Stimulated activated effector memory CD8-positive, alpha-beta T cell treated with anti-CD3 and anti-CD28 coated beads, Interleukin-12 subunit alpha, Interleukin-12 subunit beta, amount 100 ng/mL, for 72 hours (primary cell): ENCODE data around the gene SUGCT.

Experiments used
- ATAC-seq: fragments of 150-1000 bp; cut with Tn5 transposase; 2 replicates; pipeline ENCODE4 v1.10.0; 2021
- DNase-seq, 2 donors: peaks; one replicate each; pipeline ENCODE4 v3.0.0; 2021 to 2022; ENCODE audit warnings: low spot score in 2 of 2
- H3K27ac Mint-ChIP-seq: one replicate; pipeline ENCODE4 v1.8.0; 2022; ENCODE audit warnings: mild to moderate bottlenecking, mixed read lengths
- H3K36me3 Mint-ChIP-seq: one replicate; pipeline ENCODE4 v1.8.0; 2022; ENCODE audit warnings: mild to moderate bottlenecking, mixed read lengths
- H3K4me1 Mint-ChIP-seq: one replicate; pipeline ENCODE4 v1.8.0; 2022; ENCODE audit warnings: mixed read lengths
- H3K4me3 Mint-ChIP-seq: one replicate; pipeline ENCODE4 v1.8.0; 2022; ENCODE audit warnings: mild to moderate bottlenecking, mixed read lengths
- H3K9me3 Mint-ChIP-seq: one replicate; pipeline ENCODE4 v1.8.0; 2022; ENCODE audit warnings: mixed read lengths

SUGCT gene

GRCh38 chr7:40300146-40300670 lies 165.4 kb downstream of the SUGCT start:
- DNase-seq (no peak), ATAC-seq (no peak)
- Mint-ChIP-seq H3K36me3 (no peaks in the 10 kb centered on the region), H3K27ac (no peak overlapping the region), H3K4me1 (no peaks in the 10 kb centered on the region), H3K4me3 (no peak overlapping the region), H3K9me3 (peaks cover 3% of the 10 kb centered on the region)

DNA sequence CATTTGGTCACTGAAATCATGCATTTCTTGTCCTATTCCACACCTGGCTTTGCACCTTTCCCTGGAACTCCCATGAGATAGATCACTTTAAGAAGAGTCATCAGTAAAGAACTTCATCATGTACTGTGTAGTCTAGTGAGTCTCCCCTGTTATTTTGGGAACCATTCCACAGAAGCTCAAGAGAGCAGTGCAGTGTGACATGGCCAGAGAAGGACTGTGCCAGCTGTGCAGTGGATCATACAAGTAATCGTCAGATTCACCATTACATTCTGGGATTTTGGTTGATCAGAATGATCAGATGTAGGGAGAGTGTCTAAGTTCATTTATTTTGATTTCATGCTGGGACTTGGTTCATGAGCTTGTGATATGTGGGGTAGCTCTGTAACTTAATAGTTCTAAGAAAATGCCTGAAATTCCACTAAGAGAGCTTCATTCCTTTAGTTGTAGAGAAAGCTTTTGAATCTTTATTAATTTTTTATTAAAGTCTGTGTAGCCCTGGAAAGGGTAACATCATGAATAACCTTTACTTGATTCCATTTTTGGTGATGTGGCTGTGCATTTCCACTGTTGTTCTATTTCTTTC lies 166.8 kb downstream of the SUGCT start:
- H3K9me3 Mint-ChIP-seq: peaks cover 3% of the 10 kb centered on the region
- no peak overlapping the region for H3K27ac Mint-ChIP-seq
- DNase-seq: no peak
- H3K4me1 Mint-ChIP-seq: no peaks in the 10 kb centered on the region
- H3K36me3 Mint-ChIP-seq: no peaks in the 10 kb centered on the region
- H3K4me3 Mint-ChIP-seq: no peak overlapping the region
- ATAC-seq: no peak

DNA sequence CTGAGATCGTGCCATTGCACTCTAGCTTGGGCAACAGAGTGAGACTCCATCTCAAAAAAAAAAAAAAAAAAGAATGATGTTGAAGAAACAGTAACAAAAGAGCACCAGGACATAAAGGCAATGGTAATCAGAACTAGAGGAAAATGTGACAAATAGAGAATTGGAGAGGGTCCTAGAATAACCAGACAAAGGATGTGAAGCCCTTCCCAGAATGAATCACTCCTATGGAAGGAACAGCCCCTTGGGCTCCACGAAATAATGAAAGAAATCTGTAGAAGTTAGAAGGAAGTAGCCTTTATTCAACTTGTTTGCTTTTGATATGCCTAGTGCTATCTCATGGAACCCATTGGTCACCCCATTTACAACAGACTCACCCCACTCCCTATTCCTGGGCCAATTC lies 169.2 kb downstream of the SUGCT start:
- DNase-seq (no peak), ATAC-seq (no peak)
- Mint-ChIP-seq H3K36me3 (no peaks in the 10 kb centered on the region), H3K4me3 (no peak overlapping the region), H3K4me1 (no peaks in the 10 kb centered on the region), H3K27ac (no peak overlapping the region), H3K9me3 (no peaks in the 10 kb centered on the region)

- Mint-ChIP-seq H3K4me3 (no peak overlapping the region), H3K4me1 (no peaks in the 10 kb centered on the region), H3K27ac (no peak overlapping the region), H3K36me3 (no peaks in the 10 kb centered on the region), H3K9me3 (no peaks in the 10 kb centered on the region)
- ATAC-seq (no peak), DNase-seq (no peak)
These were observed 170.4 kb downstream of the SUGCT start for GRCh38 chr7:40305229-40305628.

DNA sequence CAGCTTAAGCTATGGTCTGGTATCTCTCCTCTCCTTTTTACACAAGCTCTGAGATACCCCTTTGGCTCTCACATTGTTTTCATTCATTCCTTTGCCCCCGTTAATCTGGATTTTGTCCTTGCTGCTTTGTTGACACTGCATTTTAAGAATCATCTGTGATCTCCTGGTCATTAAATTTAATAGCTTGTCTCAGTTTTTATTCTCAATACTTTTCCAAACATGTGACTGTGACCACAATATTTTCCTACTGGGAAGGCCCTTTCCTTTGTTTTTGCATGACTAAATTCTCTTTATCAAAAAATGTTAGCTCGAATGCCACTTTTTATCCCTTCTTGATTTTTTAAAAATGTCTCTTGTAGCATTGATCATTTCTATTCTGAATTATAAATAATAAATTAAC lies 171.2 kb downstream of the SUGCT start:
- DNase-seq (no peak), ATAC-seq (no peak)

DNA sequence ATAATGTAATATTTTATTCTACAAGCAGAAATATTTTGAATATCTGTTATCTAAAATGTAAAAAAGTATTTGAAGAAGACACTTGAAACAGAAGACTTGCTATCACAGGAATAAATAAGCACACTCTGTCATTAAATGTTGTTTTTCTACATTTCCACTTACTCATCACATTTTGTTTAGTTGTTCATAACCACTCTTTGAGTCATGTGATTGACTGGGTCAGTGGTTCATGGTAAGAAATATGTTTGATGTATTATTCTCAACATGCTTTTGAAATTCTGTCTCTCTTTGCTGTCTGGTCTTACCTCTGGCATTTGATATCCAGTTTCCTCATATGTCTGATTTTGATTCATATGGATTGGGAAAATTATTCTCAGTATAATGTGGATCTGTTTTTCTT lies 171.8 kb downstream of the SUGCT start:
- DNase-seq (no peak), ATAC-seq (no peak)
- no peaks in the 10 kb centered on the region for H3K36me3 Mint-ChIP-seq
- H3K9me3 Mint-ChIP-seq: no peaks in the 10 kb centered on the region
- H3K4me3 Mint-ChIP-seq: no peak overlapping the region
- H3K4me1 Mint-ChIP-seq: peaks cover 6% of the 10 kb centered on the region
- no peak overlapping the region for H3K27ac Mint-ChIP-seq

More for the DNA sequence above, 171.2 kb downstream of the SUGCT start:
- no peaks in the 10 kb centered on the region for H3K36me3 Mint-ChIP-seq
- no peaks in the 10 kb centered on the region for H3K9me3 Mint-ChIP-seq
- H3K4me3 Mint-ChIP-seq: no peak overlapping the region
- no peak overlapping the region for H3K27ac Mint-ChIP-seq
- H3K4me1 Mint-ChIP-seq: no peaks in the 10 kb centered on the region

DNA sequence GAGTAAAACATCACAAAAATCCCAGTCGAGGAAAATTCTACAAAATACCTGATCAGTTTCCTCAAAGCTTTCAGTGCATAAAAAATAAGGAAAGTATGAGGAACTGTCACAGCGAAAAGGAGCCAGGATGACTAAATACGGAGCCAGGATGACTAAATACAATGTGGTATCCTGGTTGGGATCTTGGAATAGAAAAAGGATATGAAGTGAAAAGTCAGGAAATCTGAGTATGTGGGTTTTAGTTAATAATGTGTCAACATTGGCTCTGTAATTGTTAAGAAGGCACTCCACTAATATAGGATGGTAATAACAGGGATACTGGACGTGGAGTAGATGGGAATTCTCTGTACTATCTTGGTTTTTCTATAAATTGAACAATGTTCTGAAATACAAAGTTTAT lies 175.5 kb downstream of the SUGCT start:
- H3K4me3 Mint-ChIP-seq: no peak overlapping the region
- no peaks in the 10 kb centered on the region for H3K9me3 Mint-ChIP-seq
- no peak overlapping the region for H3K27ac Mint-ChIP-seq
- no peaks in the 10 kb centered on the region for H3K36me3 Mint-ChIP-seq
- H3K4me1 Mint-ChIP-seq: peaks cover 6% of the 10 kb centered on the region
- no peak for DNase-seq
- no peak for ATAC-seq

- Mint-ChIP-seq H3K9me3 (no peaks in the 10 kb centered on the region), H3K4me3 (no peak overlapping the region), H3K4me1 (peaks cover 6% of the 10 kb centered on the region), H3K36me3 (no peaks in the 10 kb centered on the region), H3K27ac (no peak overlapping the region)
- DNase-seq: no peak
- ATAC-seq: peak; percentile 43
These were observed 176.5 kb downstream of the SUGCT start for GRCh38 chr7:40311307-40311706.

GRCh38 chr7:40315277-40315676 lies 180.5 kb downstream of the SUGCT start:
- Mint-ChIP-seq H3K9me3 (no peaks in the 10 kb centered on the region), H3K27ac (no peak overlapping the region), H3K36me3 (no peaks in the 10 kb centered on the region), H3K4me1 (peaks cover 6% of the 10 kb centered on the region), H3K4me3 (no peak overlapping the region)
- DNase-seq: no peak
- ATAC-seq: no peak

GRCh38 chr7:40316176-40316575 lies 181.4 kb downstream of the SUGCT start:
- H3K4me3 Mint-ChIP-seq: no peak overlapping the region
- peaks cover 5% of the 10 kb centered on the region for H3K4me1 Mint-ChIP-seq
- H3K9me3 Mint-ChIP-seq: no peaks in the 10 kb centered on the region
- no peak for DNase-seq
- no peak for ATAC-seq
- H3K36me3 Mint-ChIP-seq: no peaks in the 10 kb centered on the region
- H3K27ac Mint-ChIP-seq: no peak overlapping the region

DNA sequence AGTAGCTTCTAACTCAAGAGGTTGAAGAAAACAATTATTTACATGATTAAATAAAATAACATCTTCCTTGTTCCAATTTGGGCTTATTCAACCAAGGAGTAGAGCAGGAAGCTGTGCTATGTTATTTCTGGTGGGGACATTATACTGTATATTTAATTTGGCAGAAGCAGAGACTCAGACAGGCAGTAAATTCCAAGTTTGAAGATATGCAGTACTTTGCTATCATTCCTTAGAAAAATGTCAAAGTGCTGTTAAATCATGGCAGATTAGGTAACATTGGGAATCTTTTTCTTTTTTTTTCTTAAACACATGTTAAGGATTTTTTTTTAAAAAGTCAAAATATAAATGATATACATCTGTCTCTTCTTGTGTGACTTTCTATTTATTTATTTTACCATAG lies 190.1 kb downstream of the SUGCT start:
- Mint-ChIP-seq H3K36me3 (no peaks in the 10 kb centered on the region), H3K27ac (no peak overlapping the region), H3K4me1 (no peaks in the 10 kb centered on the region), H3K9me3 (no peaks in the 10 kb centered on the region), H3K4me3 (no peak overlapping the region)
- DNase-seq (no peak), ATAC-seq (no peak)

DNA sequence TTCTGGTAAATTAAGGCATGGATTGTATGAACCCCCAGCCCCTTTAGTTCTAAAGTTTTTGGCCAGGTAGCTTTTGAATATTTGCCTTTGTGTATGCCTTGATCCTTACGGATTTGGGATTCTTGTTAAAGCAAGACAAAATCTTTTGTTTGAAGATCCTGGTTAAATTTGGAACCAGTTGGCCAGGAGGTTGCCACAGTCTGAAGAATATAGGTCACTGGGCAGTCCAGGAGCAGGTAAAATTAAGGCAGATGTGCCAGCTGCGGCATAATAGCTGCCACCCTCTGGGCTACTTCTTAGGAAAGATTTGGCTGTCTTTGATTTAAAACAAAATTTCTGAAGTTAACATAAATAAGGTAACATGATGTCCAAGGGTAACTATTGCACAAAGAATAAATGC lies 192.3 kb downstream of the SUGCT start:
- Mint-ChIP-seq H3K9me3 (no peaks in the 10 kb centered on the region), H3K36me3 (no peaks in the 10 kb centered on the region), H3K4me1 (no peaks in the 10 kb centered on the region), H3K27ac (no peak overlapping the region), H3K4me3 (no peak overlapping the region)
- no peak for ATAC-seq
- no peak for DNase-seq

DNA sequence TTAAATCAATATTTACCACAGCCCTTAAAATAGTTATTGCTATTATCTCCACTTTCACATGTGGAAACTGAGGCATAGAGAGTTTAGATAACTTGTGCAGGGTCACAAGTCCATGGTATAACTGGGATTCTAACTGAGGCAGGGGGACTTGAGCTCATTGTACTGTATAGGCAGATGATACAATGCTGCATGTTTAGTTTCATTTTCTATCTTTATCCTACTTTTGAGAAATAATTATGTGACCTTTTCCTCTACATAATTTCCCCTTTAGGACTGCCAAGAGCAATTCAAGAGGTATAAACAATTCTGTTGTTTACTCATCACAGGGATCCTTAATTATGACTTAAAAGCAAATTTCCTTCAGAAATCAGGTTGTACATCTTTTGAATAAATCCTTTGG lies 193.1 kb downstream of the SUGCT start:
- Mint-ChIP-seq H3K4me3 (no peak overlapping the region), H3K36me3 (no peaks in the 10 kb centered on the region), H3K9me3 (no peaks in the 10 kb centered on the region), H3K27ac (no peak overlapping the region), H3K4me1 (no peaks in the 10 kb centered on the region)
- DNase-seq (no peak), ATAC-seq (no peak)

- ATAC-seq: no peak
- no peak for DNase-seq
- H3K9me3 Mint-ChIP-seq: no peaks in the 10 kb centered on the region
- H3K36me3 Mint-ChIP-seq: no peaks in the 10 kb centered on the region
- no peak overlapping the region for H3K4me3 Mint-ChIP-seq
- H3K4me1 Mint-ChIP-seq: no peaks in the 10 kb centered on the region
- H3K27ac Mint-ChIP-seq: no peak overlapping the region
These were observed 194.9 kb downstream of the SUGCT start for GRCh38 chr7:40329601-40330153.

GRCh38 chr7:40330408-40330807 lies 195.6 kb downstream of the SUGCT start:
- no peak overlapping the region for H3K27ac Mint-ChIP-seq
- no peaks in the 10 kb centered on the region for H3K4me1 Mint-ChIP-seq
- no peak for DNase-seq
- H3K4me3 Mint-ChIP-seq: no peak overlapping the region
- no peak for ATAC-seq
- H3K36me3 Mint-ChIP-seq: no peaks in the 10 kb centered on the region
- H3K9me3 Mint-ChIP-seq: no peaks in the 10 kb centered on the region

- ATAC-seq (no peak), DNase-seq (no peak)
- Mint-ChIP-seq H3K9me3 (peaks cover 2% of the 10 kb centered on the region), H3K4me1 (no peaks in the 10 kb centered on the region), H3K27ac (no peak overlapping the region), H3K4me3 (no peak overlapping the region), H3K36me3 (no peaks in the 10 kb centered on the region)
These were observed 197.1 kb downstream of the SUGCT start for GRCh38 chr7:40331915-40332314.
